Sigmoid colon (tissue), 4 donors: Measurements from ENCODE around the gene ACRV1.

Experiments used
- CTCF ChIP-seq, 4 experiments: fragments of 450-650 bp in 3 of 4; fragments of 200-600 bp in 1 of 4; IDR thresholded peaks; one replicate each; pipeline ENCODE4 v1.5.1; 2016 to 2019; ENCODE audit warnings: antibody characterized with exemption in 4 of 4, mild to moderate bottlenecking in 3 of 4, moderate library complexity in 2 of 4
- POLR2AphosphoS5 ChIP-seq, 4 donors: sonication (generic); formaldehyde crosslinking; IDR thresholded peaks; one replicate each; pipeline ENCODE4 v1.6.1; 2017; ENCODE audit warnings: antibody characterized with exemption in 4 of 4

- TF ChIP-seq CTCF (IDR thresholded peaks at IDR 0.05) (no peak), POLR2AphosphoS5 (IDR thresholded peaks at IDR 0.05) (no peak)
These were observed 18.0 kb downstream of the ACRV1 start for GRCh38 chr11:125662689-125663088.
